A549 (cell line): Measurements from ENCODE around the gene TBC1D3C. TPM values are rescaled to one million over a fixed set of nuclear protein-coding genes. Genes with fewer than 3 reads are reported as not detected.
A peak's percentile ranks its signal among the peaks of the same experiment; 100 is the strongest.
"Not testable (repeated sequence)": the region's sequence is repeated elsewhere in the genome, so short reads cannot be mapped to it uniquely, and the experiment has no call there.

Experiments
- ATAC-seq, 2 experiments: fragments of 200-7000 bp in 1 of 2; fragments of >200 bp in 1 of 2; cut with Nextera tagmentation in 1 of 2; cut with Tn5 transposase in 1 of 2; 3 replicates each; pipeline versions ENCODE4 v1.8.0 to v1.9.1; 2018 to 2020; ENCODE audit warnings: mild to moderate bottlenecking in 1 of 2, moderate library complexity in 1 of 2
- CTCF ChIA-PET: fragments of 300-600 bp; sonication (Branson Sonifier 250); formaldehyde crosslinking; extraction: SDS; loops from one replicate; lab custom pipeline; 2021; ENCODE audit warnings: antibody characterized with exemption, inconsistent platforms; lab: Yijun Ruan, JAX
- POLR2A ChIA-PET: fragments of 350-600 bp; formaldehyde crosslinking; extraction: SDS; loops from one replicate; lab custom pipeline; 2021; ENCODE audit warnings: antibody characterized with exemption, inconsistent platforms; lab: Yijun Ruan, JAX
- DNase-seq, 2 experiments: peaks; one replicate each; pipeline versions ENCODE4 v3.0.0 to v3.0.0-alpha.2; 2011 to 2016; ENCODE audit warnings: low read depth in 1 of 2, low spot score in 1 of 2
- FAIRE-seq: peaks from 2 replicates; lab custom pipeline; 2011; peaks lifted over from hg19 to GRCh38; lab: Jason Lieb, UNC
- H3K27ac ChIP-seq, 2 experiments: fragments of >200 bp; sonication (Bioruptor Twin); formaldehyde crosslinking; 3 replicates each; pipeline ENCODE4 v1.5.1; 2016 to 2017
- H3K4me1 ChIP-seq: fragments of >200 bp; sonication (Bioruptor Twin); formaldehyde crosslinking; 3 replicates; pipeline ENCODE4 v1.6.1; 2016
- H3K4me2 ChIP-seq: fragments of >200 bp; sonication (Bioruptor Twin); formaldehyde crosslinking; 3 replicates; pipeline ENCODE4 v1.6.1; 2016
- H3K4me3 ChIP-seq: fragments of >200 bp; sonication (Bioruptor Twin); formaldehyde crosslinking; 3 replicates; pipeline ENCODE4 v1.5.1; 2016
- H3K9me3 ChIP-seq: fragments of >200 bp; sonication (Bioruptor Twin); formaldehyde crosslinking; 3 replicates; pipeline ENCODE4 v1.6.1; 2016
- WGBS: methylation state at CpG from one replicate; pipeline ENCODE4 v1.1.6; 2017; ENCODE audit errors: missing lambda C conversion rate; 5-methylcytosine and 5-hydroxymethylcytosine counted together
- polyA minus RNA-seq: library from RNA; depleted of rRNA, polyadenylated mRNA; stranded (reverse); fragments of >200 nt; gene quantifications from 2 replicates; pipeline ENCODE4 v1.2.3, GENCODE V29; 2011; rRNA and poly(A)+ RNA removed
- polyA plus RNA-seq, 4 experiments: library from polyadenylated mRNA; depleted of rRNA in 3 of 4; stranded (reverse); fragments of >200 nt; fragmentation: RNase III in 1 of 4; extraction: RNeasy Plus Mini Kit Qiagen cat#74134 plus additional on column Dnase treatment in 1 of 4; gene quantifications; 2 replicates in 3 of 4; 3 replicates in 1 of 4; pipeline ENCODE4 v1.2.3, GENCODE V29; 2011 to 2017
- small RNA-seq, 6 experiments: library from RNA; depleted of rRNA; stranded (forward); fragments of <200 nt; gene quantifications; one replicate each; pipeline ENCODE3, GENCODE V24; 2012

Gene TBC1D3C
- polyA plus RNA-seq (2011; rRNA removed) (not detected in 2 replicates), polyA plus RNA-seq (2017; fragmentation: RNase III; extraction: RNeasy Plus Mini Kit Qiagen cat#74134 plus additional on column Dnase treatment) (not detected in 3 replicates), polyA minus RNA-seq (not detected in 2 replicates)
- not detected in 2 replicates for polyA plus RNA-seq (2012; cell fraction: cytosol; rRNA removed)
- not detected in 2 replicates for polyA plus RNA-seq (2012; cell fraction: nucleus; rRNA removed)

DNA sequence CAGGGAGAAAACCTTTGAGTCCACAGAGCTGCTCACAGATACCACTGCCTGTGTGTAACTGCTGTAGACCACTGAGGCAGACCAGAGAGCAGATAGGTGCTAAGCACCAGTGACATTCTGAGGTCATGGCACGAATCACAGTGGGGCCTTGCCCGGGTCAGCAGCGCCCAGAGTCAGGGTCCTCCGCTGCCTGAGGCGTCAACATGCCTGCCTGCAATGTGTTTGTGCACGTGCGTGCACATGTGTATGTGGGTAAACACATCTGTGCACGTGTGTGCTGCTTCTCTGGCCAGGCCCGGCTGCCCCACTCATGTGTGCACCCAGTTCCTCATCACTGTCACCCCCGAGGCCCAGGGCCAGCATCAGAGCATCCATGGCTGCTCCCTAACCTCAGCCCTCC lies at the start of gene TBC1D3C:
Gene TBC1D3C (minus strand): TSS at position 101 of the 400 bp plus-strand sequence. CDS start 1,568 bp downstream, outside the sequence.
- FAIRE-seq, H3K9me3 ChIP-seq, H3K4me1 ChIP-seq, H3K27ac ChIP-seq, ATAC-seq, H3K4me3 ChIP-seq, H3K4me2 ChIP-seq, CTCF ChIA-PET, DNase-seq, POLR2A ChIA-PET: not testable (repeated sequence)
- no CpG with 5 or more reads among the region's 10 CpGs for WGBS

- FAIRE-seq, H3K4me1 ChIP-seq, H3K9me3 ChIP-seq, CTCF ChIA-PET, H3K4me2 ChIP-seq, H3K4me3 ChIP-seq, POLR2A ChIA-PET, H3K27ac ChIP-seq, DNase-seq: not testable (repeated sequence)
- ATAC-seq: 0 out of 6 replicates have a peak, but pooled peaks of 1 of the 2 experiments have one; percentile 39
- no CpG with 5 or more reads among the region's 1 CpG for WGBS
Observed at GRCh38 chr17:38099262-38099661, 30.8 kb upstream of the TBC1D3C start.

DNA sequence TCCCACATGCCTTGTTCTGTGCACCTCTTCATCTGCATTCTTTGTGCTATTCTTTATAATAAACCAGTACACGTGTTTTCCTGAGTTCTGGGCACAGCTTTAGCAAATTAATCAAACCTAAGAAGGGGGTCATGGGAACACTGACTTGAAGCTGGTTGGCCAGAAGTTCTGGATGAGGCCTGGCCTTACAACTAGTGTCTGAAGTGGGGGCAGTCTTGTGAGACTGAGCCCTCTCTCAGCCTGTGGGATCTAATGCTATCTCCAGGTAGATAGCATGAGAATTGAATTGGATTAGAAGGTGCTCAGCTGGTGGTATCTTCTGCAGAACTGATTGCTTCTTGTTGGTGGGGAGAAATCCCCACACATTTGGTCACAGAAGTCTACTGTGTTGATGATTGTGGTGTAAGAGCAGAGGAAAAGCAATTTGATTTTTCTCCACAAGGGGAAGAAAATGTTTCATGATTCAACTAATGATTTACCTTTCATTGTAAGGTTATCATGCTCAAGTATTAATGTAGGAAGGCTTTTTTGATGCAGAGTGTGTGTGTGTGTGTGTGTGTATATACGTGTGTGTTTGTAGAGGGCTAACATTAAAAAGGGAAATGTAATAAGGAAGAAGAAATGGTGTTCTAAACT lies 25.7 kb upstream of the TBC1D3C start:
- POLR2A ChIA-PET, H3K9me3 ChIP-seq, CTCF ChIA-PET, H3K4me1 ChIP-seq, DNase-seq, H3K4me3 ChIP-seq, H3K27ac ChIP-seq, FAIRE-seq, H3K4me2 ChIP-seq: not testable (repeated sequence)
- ATAC-seq: peak; percentile 68 to 79
- WGBS: no CpG with 5 or more reads among the region's 2 CpGs

DNA sequence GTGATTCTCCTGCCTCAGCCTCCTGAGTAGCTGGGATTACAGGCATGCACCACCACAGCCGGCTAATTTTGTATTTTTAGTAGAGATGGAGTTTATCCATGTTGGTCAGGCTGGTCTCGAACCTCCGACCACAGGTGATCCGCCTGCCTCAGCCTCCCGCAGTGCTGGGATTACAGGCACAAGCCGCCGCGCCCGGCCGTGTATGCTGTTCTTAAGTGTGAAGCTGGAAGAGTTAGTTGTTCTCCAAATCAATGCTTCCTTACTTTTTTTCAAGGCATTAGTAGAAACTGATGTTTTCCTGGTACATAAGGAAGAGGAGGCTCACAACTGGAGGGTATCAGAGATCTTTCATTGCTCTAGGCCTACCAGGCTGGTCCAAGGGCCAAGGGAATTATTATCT lies 19.7 kb upstream of the TBC1D3C start:
- POLR2A ChIA-PET, FAIRE-seq, H3K4me2 ChIP-seq, H3K9me3 ChIP-seq, H3K4me3 ChIP-seq, ATAC-seq, DNase-seq, H3K4me1 ChIP-seq, CTCF ChIA-PET: not testable (repeated sequence)
- H3K27ac ChIP-seq: peak overlapping the region; percentile 53 to 69; a peak in 2 of 6 replicates
- WGBS: 80% methylated on average over 1 of the region's 10 CpGs

DNA sequence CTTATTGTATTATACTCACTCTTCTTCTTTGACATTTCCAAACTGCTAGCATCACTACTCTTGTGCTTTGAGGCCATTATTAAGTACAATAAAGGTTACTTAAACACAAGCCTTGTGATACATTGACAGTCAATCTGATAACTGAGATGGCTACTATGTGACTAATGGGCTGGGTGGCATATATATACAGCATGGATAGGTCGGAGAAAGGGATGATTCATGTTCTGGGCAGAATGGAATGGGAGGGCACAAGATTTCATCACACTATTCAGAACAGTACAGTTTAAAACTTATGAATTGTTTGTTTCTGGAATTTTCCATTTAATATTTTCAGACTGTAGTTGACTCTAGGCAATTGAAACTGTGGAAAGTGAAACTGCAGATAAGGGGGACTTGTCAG lies 18.9 kb upstream of the TBC1D3C start:
- H3K27ac ChIP-seq, CTCF ChIA-PET, H3K9me3 ChIP-seq, H3K4me1 ChIP-seq, DNase-seq, FAIRE-seq, H3K4me3 ChIP-seq, H3K4me2 ChIP-seq, POLR2A ChIA-PET: not testable (repeated sequence)
- WGBS: no CpG with 5 or more reads among the region's 1 CpG
- peak; percentile 99 to 100 for ATAC-seq

Small RNA genes lying within 50 kb of the gene (small RNA-seq; reads per million reads assigned to genes)
- gene RF00019: 0 reads per million in 6 experiments

Other genes starting within 250 kb of the TBC1D3C start
- not detected in 2 replicates for gene TBC1D3K, start 144.2 kb downstream of the TBC1D3C start, polyA plus RNA-seq (2011; rRNA removed)
- not detected in 3 replicates for gene TBC1D3K, start 144.2 kb downstream of the TBC1D3C start, polyA plus RNA-seq (2017; fragmentation: RNase III; extraction: RNeasy Plus Mini Kit Qiagen cat#74134 plus additional on column Dnase treatment)
- gene TBC1D3L, start 79.6 kb downstream of the TBC1D3C start, polyA plus RNA-seq (2011; rRNA removed): 9.8 and 11.4 TPM in 2 replicates
- gene TBC1D3L, start 79.6 kb downstream of the TBC1D3C start, polyA plus RNA-seq (2017; fragmentation: RNase III; extraction: RNeasy Plus Mini Kit Qiagen cat#74134 plus additional on column Dnase treatment): 12.1 to 15.2 TPM (median 14.0 TPM) in 3 replicates
- 0.10 TPM in 1 of 2 replicates, not detected in the other for gene TBC1D3D, start 64.7 kb downstream of the TBC1D3C start, polyA plus RNA-seq (2011; rRNA removed)
- gene TBC1D3D, start 64.7 kb downstream of the TBC1D3C start, polyA plus RNA-seq (2017; fragmentation: RNase III; extraction: RNeasy Plus Mini Kit Qiagen cat#74134 plus additional on column Dnase treatment): 0.17 to 0.32 TPM in 2 of 3 replicates, not detected in the other
- not detected in 2 replicates for gene TBC1D3E, start 59.3 kb upstream of the TBC1D3C start, polyA plus RNA-seq (2011; rRNA removed)
- gene TBC1D3E, start 59.3 kb upstream of the TBC1D3C start, polyA plus RNA-seq (2017; fragmentation: RNase III; extraction: RNeasy Plus Mini Kit Qiagen cat#74134 plus additional on column Dnase treatment): 0.12 TPM in 1 of 3 replicates, not detected in the others
- not detected in 2 replicates for gene TBC1D3, start 123.9 kb upstream of the TBC1D3C start, polyA plus RNA-seq (2011; rRNA removed)
- not detected in 3 replicates for gene TBC1D3, start 123.9 kb upstream of the TBC1D3C start, polyA plus RNA-seq (2017; fragmentation: RNase III; extraction: RNeasy Plus Mini Kit Qiagen cat#74134 plus additional on column Dnase treatment)
- 129 and 134 TPM in 2 replicates for gene MRPL45, start 228.5 kb upstream of the TBC1D3C start, polyA plus RNA-seq (2011; rRNA removed)
- 69.6 to 70.6 TPM (median 69.8 TPM) in 3 replicates for gene MRPL45, start 228.5 kb upstream of the TBC1D3C start, polyA plus RNA-seq (2017; fragmentation: RNase III; extraction: RNeasy Plus Mini Kit Qiagen cat#74134 plus additional on column Dnase treatment)